Muscle layer of colon (tissue), 2 donors: ENCODE measurements around the gene ADCY10.
"Not testable (repeated sequence)": the region's sequence is repeated elsewhere in the genome, so short reads cannot be mapped to it uniquely, and the experiment has no call there.

Experiments used
- H3K27ac ChIP-seq: one replicate; pipeline ENCODE4 v1.7.0; 2013; ENCODE audit warnings: low read depth, mild to moderate bottlenecking, low read length, moderate library complexity
- H3K27me3 ChIP-seq, 2 donors: one replicate each; pipeline ENCODE4 v1.7.0; 2013; ENCODE audit warnings: low read length in 2 of 2, mild to moderate bottlenecking in 2 of 2; ENCODE audit not compliant: insufficient read depth in 2 of 2, control insufficient read depth in 1 of 2
- H3K36me3 ChIP-seq: one replicate; pipeline ENCODE4 v1.7.0; 2013; ENCODE audit warnings: mild to moderate bottlenecking, low read length; ENCODE audit not compliant: insufficient read depth
- H3K4me1 ChIP-seq: one replicate; pipeline ENCODE4 v1.7.0; 2013; ENCODE audit warnings: mild to moderate bottlenecking, low read length; ENCODE audit not compliant: insufficient read depth
- H3K4me3 ChIP-seq, 2 donors: one replicate each; pipeline ENCODE4 v1.7.0; 2013; ENCODE audit warnings: low read length in 2 of 2, low read depth in 1 of 2, mild to moderate bottlenecking in 1 of 2, moderate library complexity in 1 of 2
- H3K9ac ChIP-seq: one replicate; pipeline ENCODE4 v1.7.0; 2013; ENCODE audit warnings: low read length
- H3K9me3 ChIP-seq: one replicate; pipeline ENCODE4 v1.7.0; 2013; ENCODE audit warnings: mild to moderate bottlenecking, low read length
- donor health status: abdominal sarcoma.
- donor health status: Adenocarcinoma of cecum.

The ADCY10 gene

DNA sequence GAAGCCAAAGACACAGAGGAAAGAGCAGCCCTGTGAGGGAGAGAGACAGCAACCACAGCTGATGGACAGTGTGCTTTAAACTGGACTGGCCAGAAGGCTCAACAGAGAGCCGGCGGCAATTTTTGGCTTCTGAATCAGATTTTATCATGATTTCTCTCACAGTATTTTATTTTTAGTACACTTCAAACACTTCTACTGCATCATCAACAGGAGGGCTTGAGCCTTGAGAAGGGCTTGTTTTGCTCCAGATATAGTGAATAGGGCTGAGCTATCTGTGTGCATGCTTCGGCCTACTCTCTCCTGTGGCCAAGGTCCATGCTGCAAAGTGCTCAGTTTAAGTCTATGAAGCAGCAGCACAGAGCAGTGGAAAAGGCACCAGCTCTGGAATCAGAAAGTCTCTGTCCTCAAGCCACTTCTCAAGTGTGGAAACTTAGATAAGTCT is 33.3 kb downstream of the ADCY10 start:
- Histone ChIP-seq H3K36me3 (no peaks in the 10 kb centered on the region), H3K9me3 (no peaks in the 10 kb centered on the region), H3K4me1 (no peaks in the 10 kb centered on the region), H3K27me3 (no peaks in the 10 kb centered on the region), H3K4me3 (no peak overlapping the region), H3K9ac (no peak overlapping the region), H3K27ac (no peak overlapping the region)

DNA sequence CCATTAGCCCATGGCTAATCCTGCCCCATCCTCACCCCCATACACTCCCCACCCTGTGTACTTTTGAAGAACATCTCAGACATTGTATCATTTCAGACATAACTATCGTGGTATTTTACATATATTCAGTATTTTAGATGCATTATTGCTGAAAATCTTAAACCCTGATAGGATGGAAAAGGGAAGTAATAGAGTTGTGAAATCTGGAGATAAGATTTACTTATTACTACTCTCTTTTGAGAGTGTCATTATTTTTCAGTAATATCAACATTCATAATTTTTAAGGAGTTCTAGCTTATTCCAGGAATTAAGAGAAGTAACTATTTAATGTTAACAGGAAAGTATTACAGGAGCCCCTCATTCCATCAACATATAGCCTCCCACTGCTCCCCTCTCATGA is 34.4 kb downstream of the ADCY10 start:
- no peaks in the 10 kb centered on the region for H3K27me3 ChIP-seq
- H3K4me1 ChIP-seq, result no peaks in the 10 kb centered on the region
- no peak overlapping the region for H3K9ac ChIP-seq
- H3K27ac ChIP-seq, result no peak overlapping the region
- no peak overlapping the region for H3K4me3 ChIP-seq
- H3K9me3 ChIP-seq, result no peaks in the 10 kb centered on the region
- H3K36me3 ChIP-seq, result no peaks in the 10 kb centered on the region

DNA sequence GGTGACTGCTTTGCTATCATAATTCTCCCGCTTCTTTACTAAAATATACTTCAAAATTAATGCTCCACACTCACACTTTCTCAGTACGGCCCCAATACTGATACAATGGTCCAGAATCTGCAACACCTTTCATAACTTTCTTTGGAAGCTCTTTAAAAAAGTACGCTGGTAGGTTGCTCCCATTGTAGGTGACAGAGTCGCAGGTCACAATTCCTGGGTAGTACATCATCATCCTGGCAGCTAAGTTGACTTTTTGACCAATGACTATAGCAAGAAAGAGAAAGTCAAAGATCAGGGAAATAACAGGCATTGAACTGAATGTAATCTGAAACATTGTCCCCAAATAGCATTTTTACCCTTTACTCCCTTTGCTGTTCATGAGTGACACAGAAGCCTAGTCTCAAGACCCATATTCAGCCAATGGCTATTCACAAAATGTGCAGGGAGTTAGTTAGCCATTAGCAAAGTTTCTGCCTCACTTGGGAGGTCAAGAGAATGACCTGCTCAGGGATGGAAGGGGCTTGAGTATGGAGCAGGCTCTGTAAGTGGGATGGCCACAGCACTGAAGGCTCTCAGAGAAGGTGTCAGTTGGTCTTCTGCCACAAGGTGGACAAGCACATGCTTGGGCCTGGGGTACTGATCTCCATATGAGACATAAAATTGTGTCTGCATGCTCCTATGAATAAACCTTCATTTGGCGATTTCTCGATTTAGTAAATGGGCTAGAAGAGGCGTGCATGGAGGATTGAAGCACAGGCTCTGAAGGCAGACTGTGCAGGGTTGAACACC is 35.4 kb downstream of the ADCY10 start:
- H3K27ac ChIP-seq, result no peak overlapping the region
- no peaks in the 10 kb centered on the region for H3K27me3 ChIP-seq
- H3K36me3 ChIP-seq, result no peaks in the 10 kb centered on the region
- H3K9me3 ChIP-seq, result no peaks in the 10 kb centered on the region
- no peaks in the 10 kb centered on the region for H3K4me1 ChIP-seq
- no peak overlapping the region for H3K4me3 ChIP-seq
- H3K9ac ChIP-seq, result no peak overlapping the region

DNA sequence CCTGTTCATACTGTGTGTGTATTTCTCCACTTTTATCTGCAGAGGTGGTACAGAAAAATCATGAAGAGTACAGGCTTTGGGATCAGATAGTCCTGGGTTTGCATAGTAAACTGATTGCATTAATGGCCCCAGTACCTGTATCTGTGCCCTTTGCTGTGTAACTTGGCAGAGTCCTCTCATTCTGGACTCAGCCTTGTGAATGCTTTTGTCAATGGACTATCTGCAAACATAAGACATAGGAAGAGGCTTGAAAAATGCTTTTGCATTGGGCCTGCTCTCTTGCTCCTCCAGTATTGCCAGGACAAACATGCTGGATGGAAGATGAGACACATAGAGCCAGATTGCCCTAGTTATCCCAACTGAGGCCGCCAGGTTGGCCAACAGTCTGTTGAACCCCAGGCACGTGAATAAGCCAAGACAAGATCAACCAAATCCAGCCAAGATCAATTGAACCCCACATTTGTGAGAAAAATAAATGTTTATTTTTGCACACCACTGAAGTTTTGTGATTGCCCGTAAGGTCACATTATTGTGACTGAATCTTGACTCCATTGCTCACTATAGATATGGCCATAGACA is 37.2 kb downstream of the ADCY10 start:
- Histone ChIP-seq H3K27ac (no peak overlapping the region), H3K36me3 (no peaks in the 10 kb centered on the region), H3K9ac (no peak overlapping the region), H3K27me3 (no peaks in the 10 kb centered on the region), H3K4me1 (no peaks in the 10 kb centered on the region), H3K9me3 (no peaks in the 10 kb centered on the region), H3K4me3 (no peak overlapping the region)

DNA sequence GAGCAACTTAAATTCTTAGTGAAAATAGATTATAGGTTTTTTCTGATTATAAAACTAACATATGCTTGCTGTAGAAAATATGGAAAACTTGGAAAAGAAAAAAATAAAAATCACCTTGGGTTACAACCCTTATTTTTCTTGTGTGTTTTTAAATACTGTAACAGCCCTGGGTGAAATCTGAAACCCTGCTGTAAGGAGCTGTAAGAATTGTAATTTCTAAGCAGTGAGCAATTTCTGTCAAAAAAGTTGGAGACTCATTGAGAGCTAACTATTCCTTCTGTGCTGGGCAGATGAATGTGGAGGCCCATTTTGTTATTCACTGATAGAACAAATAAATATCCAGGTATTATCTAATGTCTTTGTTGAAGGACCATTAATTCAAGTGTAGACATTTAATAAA is 42.6 kb downstream of the ADCY10 start:
- Histone ChIP-seq H3K27ac (no peak overlapping the region), H3K9ac (no peak overlapping the region), H3K4me3 (no peak overlapping the region), H3K9me3 (no peaks in the 10 kb centered on the region), H3K4me1 (no peaks in the 10 kb centered on the region), H3K36me3 (no peaks in the 10 kb centered on the region), H3K27me3 (no peaks in the 10 kb centered on the region)

DNA sequence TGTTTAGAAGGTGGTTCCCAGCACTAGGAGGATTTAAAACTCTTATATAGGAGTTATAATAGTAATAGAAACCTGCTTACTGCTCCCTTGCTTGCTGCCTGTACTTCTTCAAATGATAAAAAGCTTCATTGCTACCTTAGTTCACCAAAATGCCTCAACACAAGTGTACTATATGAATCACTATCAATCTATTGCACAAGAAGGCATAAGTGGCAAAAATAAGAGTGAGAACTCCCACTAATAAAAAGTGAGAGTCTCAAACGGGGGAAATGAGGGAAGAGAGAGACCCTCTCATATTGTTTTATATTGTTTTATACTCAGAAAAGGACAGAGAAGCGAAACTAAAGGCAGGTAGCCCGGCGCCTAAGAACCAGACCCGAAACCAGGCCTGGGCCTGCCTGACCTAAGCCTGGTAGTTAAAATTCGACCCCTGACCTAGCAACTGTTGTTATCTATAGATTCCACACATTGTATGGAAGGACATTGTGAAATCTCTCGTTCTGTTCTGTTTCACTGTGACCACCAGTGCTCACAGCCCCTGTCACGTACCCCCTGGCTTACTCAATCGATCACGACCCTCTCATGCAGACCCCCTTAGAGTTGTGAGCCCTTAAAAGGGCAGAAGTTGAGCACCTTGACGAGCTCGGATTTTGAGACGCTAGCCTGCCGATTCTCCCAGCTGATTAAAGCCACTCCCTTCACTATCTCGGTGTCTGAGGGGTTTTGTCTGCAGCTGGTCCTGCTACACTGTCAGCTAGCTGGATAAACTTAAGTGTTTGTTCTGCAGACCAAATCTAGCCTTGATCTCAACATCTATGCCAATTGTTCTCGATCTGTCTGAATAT is 44.6 kb downstream of the ADCY10 start:
- H3K36me3 ChIP-seq, H3K4me1 ChIP-seq, H3K27ac ChIP-seq: not testable (repeated sequence)

DNA sequence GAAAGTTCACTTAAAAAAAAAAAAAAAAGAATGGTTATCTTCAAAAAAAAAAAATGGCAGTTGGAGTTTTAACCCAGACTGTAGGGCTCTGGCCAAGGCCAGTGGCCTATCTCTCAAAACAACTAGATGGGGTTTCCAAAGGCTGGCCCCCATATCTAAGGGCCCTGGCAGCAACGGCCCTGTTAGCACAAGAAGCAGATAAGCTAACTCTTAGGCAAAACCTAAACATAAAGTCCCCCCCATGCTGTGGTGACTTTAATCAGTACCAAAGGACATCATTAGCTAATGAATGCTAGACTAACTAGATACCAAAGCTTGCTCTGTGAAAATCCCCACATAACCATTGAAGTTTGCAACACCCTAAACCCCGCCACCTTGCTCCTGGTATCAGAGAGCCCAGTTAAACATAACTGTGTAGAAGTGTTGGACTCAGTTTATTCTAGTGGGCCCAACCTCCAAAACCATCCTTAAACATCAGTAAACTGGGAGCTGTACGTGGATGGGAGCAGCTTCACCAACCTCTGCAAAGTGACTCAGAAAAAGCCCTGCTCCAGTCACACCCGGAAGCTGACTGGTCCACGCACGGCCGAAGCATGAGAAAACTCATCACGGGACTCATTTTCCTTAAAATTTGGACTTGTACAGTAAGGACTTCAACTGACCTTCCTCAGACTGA is 47.1 kb downstream of the ADCY10 start:
- not testable (repeated sequence) for H3K27me3 ChIP-seq, H3K36me3 ChIP-seq, H3K4me1 ChIP-seq, H3K4me3 ChIP-seq, H3K9me3 ChIP-seq, H3K27ac ChIP-seq, H3K9ac ChIP-seq

More for the DNA sequence above, 44.6 kb downstream of the ADCY10 start:
- not testable (repeated sequence) for H3K4me3 ChIP-seq, H3K9me3 ChIP-seq, H3K27me3 ChIP-seq, H3K9ac ChIP-seq

DNA sequence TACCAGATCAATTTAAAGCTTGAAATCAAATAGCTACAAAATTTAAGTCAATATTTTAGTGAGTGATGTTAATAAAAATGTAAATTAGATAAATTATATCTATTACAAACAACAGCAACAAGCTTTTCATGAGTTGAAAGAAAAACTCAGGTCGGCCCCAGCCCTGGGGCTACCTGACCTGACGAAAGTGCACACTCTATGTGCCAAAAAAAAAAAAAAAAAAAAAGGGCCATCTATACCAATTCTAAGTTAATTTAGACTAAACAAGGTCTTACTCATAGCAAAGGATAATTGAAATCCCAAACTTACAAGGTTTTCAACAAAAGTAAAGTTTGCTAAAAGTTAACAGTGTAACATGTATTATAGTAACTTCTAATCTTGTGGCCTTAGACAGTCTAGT is 47.6 kb downstream of the ADCY10 start:
- not testable (repeated sequence) for H3K4me1 ChIP-seq, H3K4me3 ChIP-seq, H3K27ac ChIP-seq, H3K27me3 ChIP-seq, H3K9ac ChIP-seq, H3K36me3 ChIP-seq, H3K9me3 ChIP-seq

DNA sequence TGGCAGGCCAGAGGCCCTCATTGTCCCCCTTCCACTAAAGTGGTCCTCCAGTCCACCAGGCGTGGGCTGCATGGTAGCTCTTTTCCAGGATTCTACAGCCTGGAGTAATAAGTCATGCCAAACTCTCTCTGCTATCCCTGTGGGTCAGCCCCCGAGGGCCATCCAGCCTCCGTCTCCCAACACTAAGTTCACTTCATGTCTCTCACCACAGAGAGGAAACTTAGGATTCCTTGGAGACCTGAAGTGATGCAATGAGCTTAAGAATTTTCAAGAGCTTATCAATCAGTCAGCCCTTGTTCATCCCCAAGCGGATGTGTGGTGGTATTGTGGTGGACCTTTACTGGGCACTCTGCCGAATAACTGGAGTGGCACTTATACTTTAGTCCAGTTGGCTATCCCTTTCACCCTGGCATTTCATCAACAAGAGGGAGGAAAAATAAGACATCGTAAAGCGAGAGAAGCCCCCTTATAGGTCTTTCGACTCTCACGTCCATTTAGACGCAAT is 48.1 kb downstream of the ADCY10 start:
- H3K27ac ChIP-seq, H3K36me3 ChIP-seq, H3K4me1 ChIP-seq, H3K9me3 ChIP-seq, H3K27me3 ChIP-seq, H3K9ac ChIP-seq, H3K4me3 ChIP-seq: not testable (repeated sequence)

DNA sequence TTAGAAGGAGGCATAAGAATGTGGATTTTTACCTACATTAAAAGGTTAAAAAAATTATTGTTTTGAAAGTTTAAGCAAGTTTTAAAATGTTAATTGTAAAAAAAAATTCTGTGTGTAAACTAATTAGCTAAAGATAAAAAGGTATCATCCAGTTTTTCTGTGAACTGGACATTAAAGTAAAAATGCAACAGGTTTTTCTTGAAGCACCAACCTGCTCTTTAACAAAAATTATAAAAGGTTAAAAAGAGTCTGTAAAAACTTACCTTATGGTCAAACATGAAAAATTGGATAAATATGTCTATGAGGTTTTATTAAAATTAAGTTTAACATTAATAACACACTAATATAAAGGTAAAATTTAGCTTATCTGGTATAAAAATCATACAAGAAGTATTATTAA is 48.7 kb downstream of the ADCY10 start:
- not testable (repeated sequence) for H3K36me3 ChIP-seq, H3K4me1 ChIP-seq, H3K27ac ChIP-seq, H3K4me3 ChIP-seq, H3K27me3 ChIP-seq, H3K9me3 ChIP-seq, H3K9ac ChIP-seq

DNA sequence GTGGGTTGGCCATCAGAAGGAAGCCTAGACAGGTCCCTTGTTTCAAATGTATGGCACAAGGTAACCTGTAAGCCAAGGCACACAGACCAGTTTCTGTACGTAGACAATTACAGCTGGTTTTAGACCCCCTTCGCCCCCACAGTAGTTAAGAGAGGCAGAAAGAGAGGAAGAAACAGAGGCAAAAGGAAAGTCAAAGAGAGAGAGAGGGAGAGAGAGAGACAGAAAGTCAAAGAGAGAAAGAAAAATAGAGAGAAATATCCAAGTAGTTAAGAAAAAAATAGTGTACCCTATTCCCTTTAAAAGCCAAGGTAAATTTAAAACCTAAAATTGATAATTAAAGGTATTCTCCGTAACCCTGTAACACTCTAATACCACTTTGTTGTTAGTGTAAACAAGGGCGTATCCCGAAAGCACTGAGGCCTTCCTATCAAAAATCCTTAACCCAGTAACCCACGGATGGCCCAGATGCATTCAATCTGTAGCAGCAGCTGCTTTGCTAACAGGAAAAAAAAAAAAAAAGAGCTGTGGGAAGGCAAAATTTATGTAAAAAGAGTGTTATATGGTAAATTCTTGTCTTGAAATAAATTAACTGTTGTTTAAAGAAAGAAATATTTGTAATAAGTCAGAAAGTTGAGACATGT is 49.4 kb downstream of the ADCY10 start:
- no peak overlapping the region for H3K9ac ChIP-seq

More for the DNA sequence above, 49.4 kb downstream of the ADCY10 start:
- H3K36me3 ChIP-seq, result no peaks in the 10 kb centered on the region
- H3K27me3 ChIP-seq, result no peaks in the 10 kb centered on the region
- H3K4me3 ChIP-seq, result no peak overlapping the region
- no peaks in the 10 kb centered on the region for H3K4me1 ChIP-seq
- no peaks in the 10 kb centered on the region for H3K9me3 ChIP-seq
- H3K27ac ChIP-seq, result no peak overlapping the region
